ENCODE data around the gene LTBP1.

LTBP1 gene

GRCh38 chr2:33321876-33322483, 375.2 kb downstream of the LTBP1 start:
- no peaks in the 10 kb centered on the region for H3K27me3 Mint-ChIP-seq (ENCODE audit: low read depth)
- peaks cover 32% of the 10 kb centered on the region for H3K4me1 Mint-ChIP-seq
- H3K27ac Mint-ChIP-seq, result peak overlapping the region; percentile 75 to 89 (median 79)
- H3K4me3 Mint-ChIP-seq, result peak overlapping the region in 1 of 3 experiments; percentile 5
- H3K9me3 Mint-ChIP-seq, result no peaks in the 10 kb centered on the region
- no peaks in the 10 kb centered on the region for H3K36me3 Mint-ChIP-seq (ENCODE audit: low read depth)
- TF ChIP-seq, protein P1, sequence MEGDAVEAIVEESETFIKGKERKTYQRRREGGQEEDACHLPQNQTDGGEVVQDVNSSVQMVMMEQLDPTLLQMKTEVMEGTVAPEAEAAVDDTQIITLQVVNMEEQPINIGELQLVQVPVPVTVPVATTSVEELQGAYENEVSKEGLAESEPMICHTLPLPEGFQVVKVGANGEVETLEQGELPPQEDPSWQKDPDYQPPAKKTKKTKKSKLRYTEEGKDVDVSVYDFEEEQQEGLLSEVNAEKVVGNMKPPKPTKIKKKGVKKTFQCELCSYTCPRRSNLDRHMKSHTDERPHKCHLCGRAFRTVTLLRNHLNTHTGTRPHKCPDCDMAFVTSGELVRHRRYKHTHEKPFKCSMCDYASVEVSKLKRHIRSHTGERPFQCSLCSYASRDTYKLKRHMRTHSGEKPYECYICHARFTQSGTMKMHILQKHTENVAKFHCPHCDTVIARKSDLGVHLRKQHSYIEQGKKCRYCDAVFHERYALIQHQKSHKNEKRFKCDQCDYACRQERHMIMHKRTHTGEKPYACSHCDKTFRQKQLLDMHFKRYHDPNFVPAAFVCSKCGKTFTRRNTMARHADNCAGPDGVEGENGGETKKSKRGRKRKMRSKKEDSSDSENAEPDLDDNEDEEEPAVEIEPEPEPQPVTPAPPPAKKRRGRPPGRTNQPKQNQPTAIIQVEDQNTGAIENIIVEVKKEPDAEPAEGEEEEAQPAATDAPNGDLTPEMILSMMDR (IDR thresholded peaks at IDR 0.05; ENCODE audit: unreplicated experiment in 3 of 3), result no peak

DNA sequence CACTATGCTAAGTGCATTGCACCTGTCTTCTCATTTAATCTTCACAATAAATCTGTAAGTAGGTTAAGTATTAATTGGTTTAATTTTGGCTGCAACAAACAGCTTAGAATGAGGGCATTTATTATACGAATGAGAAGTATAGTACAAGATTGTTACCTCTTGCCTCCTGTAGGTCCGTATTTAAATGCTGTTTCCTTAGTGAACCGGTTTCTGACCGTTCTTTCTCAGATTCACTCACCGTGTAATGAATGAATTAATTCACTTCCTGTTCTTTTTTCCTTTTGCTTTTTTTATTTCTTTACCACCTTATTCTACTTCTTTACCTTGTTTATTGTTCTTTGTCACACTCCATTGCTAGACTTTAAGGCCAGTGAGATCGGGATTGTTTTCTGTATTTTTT, 375.9 kb downstream of the LTBP1 start:
- Mint-ChIP-seq H3K9me3 (no peaks in the 10 kb centered on the region), H3K27ac (peak overlapping the region in 2 of 3 experiments; percentile 36 to 89), H3K27me3 (ENCODE audit: low read depth) (no peaks in the 10 kb centered on the region), H3K36me3 (ENCODE audit: low read depth) (no peaks in the 10 kb centered on the region), H3K4me1 (peaks cover 32% of the 10 kb centered on the region), H3K4me3 (no peak overlapping the region)
- TF ChIP-seq, protein P1 (IDR thresholded peaks at IDR 0.05; ENCODE audit: unreplicated experiment in 3 of 3), result no peak

GRCh38 chr2:33323957-33324356, 377.2 kb downstream of the LTBP1 start:
- TF ChIP-seq, protein P1 (IDR thresholded peaks at IDR 0.05; ENCODE audit: unreplicated experiment in 3 of 3), result no peak
- Mint-ChIP-seq H3K27ac (no peak overlapping the region), H3K4me3 (no peak overlapping the region), H3K27me3 (ENCODE audit: low read depth) (no peaks in the 10 kb centered on the region), H3K9me3 (no peaks in the 10 kb centered on the region), H3K36me3 (ENCODE audit: low read depth) (peaks cover 4% of the 10 kb centered on the region), H3K4me1 (peaks cover 32% of the 10 kb centered on the region)

- Mint-ChIP-seq H3K4me1 (peaks cover 26% of the 10 kb centered on the region), H3K4me3 (no peak overlapping the region), H3K27ac (no peak overlapping the region), H3K36me3 (ENCODE audit: low read depth) (peaks cover 4% of the 10 kb centered on the region), H3K9me3 (no peaks in the 10 kb centered on the region), H3K27me3 (ENCODE audit: low read depth) (no peaks in the 10 kb centered on the region)
- TF ChIP-seq, protein P1 (IDR thresholded peaks at IDR 0.05; ENCODE audit: unreplicated experiment in 3 of 3), result no peak
Observed at GRCh38 chr2:33326100-33326499, 379.3 kb downstream of the LTBP1 start.

DNA sequence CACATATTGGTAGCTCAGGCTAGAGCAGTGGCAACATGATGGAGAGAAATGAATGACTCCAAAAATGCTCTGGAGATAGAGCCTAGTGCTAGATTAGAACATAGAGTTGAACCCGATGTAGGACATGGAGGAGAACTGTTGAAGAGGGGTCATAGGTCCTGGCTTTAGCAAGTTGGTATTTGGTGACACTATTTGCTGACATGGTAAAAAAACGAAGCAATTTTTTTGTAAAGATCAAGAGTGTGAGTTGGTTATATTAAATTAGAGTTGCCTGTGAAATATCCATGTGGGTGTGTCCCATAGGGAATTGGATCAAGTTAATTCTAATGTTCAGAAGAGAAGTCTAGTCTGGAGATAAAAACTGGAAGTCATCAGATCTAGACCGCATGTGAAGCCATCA, 386.7 kb downstream of the LTBP1 start:
- TF ChIP-seq, protein P1 (IDR thresholded peaks at IDR 0.05; ENCODE audit: unreplicated experiment in 3 of 3), result no peak
- Mint-ChIP-seq H3K36me3 (ENCODE audit: low read depth) (peaks cover under 1% of the 10 kb centered on the region), H3K4me3 (no peak overlapping the region), H3K4me1 (no peaks in the 10 kb centered on the region), H3K27ac (no peak overlapping the region), H3K27me3 (ENCODE audit: low read depth) (no peaks in the 10 kb centered on the region), H3K9me3 (no peaks in the 10 kb centered on the region)

- H3K9me3 Mint-ChIP-seq, result no peaks in the 10 kb centered on the region
- H3K4me1 Mint-ChIP-seq, result no peaks in the 10 kb centered on the region
- no peak overlapping the region for H3K27ac Mint-ChIP-seq
- H3K36me3 Mint-ChIP-seq (ENCODE audit: low read depth), result peaks cover 4% of the 10 kb centered on the region
- no peak overlapping the region for H3K4me3 Mint-ChIP-seq
- TF ChIP-seq, protein P1 (IDR thresholded peaks at IDR 0.05; ENCODE audit: unreplicated experiment in 3 of 3), result no peak
- H3K27me3 Mint-ChIP-seq (ENCODE audit: low read depth), result no peaks in the 10 kb centered on the region
Observed at GRCh38 chr2:33334083-33334482, 387.3 kb downstream of the LTBP1 start.

Data from nephron (organoid).